KMS-11 (cell line): Measurements from ENCODE around the gene RPS27.
"Not testable (repeated sequence)": the region's sequence is repeated elsewhere in the genome, so short reads cannot be mapped to it uniquely, and the experiment has no call there.

ENCODE experiments used
- H2AFZ ChIP-seq: fragments of 200-600 bp; sonication (generic); 2 replicates; pipeline ENCODE4 v1.6.1; 2016; ENCODE audit warnings: antibody characterized with exemption, mixed run types, low read depth
- H3K27ac ChIP-seq: fragments of 200-600 bp; sonication (generic); 2 replicates; pipeline ENCODE4 v1.6.1; 2016; ENCODE audit warnings: mild to moderate bottlenecking, mixed run types
- H3K27me3 ChIP-seq: fragments of 200-600 bp; sonication (generic); 2 replicates; pipeline ENCODE4 v1.6.1; 2017; ENCODE audit warnings: mild to moderate bottlenecking, low read depth, mixed run types, moderate library complexity; ENCODE audit not compliant: insufficient read depth
- H3K36me3 ChIP-seq: fragments of 200-600 bp; sonication (generic); 2 replicates; pipeline ENCODE4 v1.6.1; 2017; ENCODE audit warnings: mild to moderate bottlenecking, mixed run types; ENCODE audit not compliant: insufficient read depth
- H3K4me1 ChIP-seq: fragments of 200-600 bp; sonication (generic); 2 replicates; pipeline ENCODE4 v1.6.1; 2016; ENCODE audit warnings: mild to moderate bottlenecking, low read depth, mixed run types; ENCODE audit not compliant: poor library complexity, severe bottlenecking
- H3K4me2 ChIP-seq: fragments of 200-600 bp; sonication (generic); 2 replicates; pipeline ENCODE4 v1.7.0; 2016; ENCODE audit warnings: mild to moderate bottlenecking, mixed run types
- H3K4me3 ChIP-seq: fragments of 200-600 bp; sonication (generic); IDR thresholded peaks from 2 replicates; pipeline ENCODE4 v1.6.1; 2017; ENCODE audit warnings: low read depth, low read length, mixed read lengths; ENCODE audit not compliant: insufficient read depth
- H3K79me2 ChIP-seq: fragments of 200-600 bp; sonication (generic); 2 replicates; pipeline ENCODE4 v1.6.1; 2016; ENCODE audit warnings: low read depth, mixed run types; ENCODE audit not compliant: insufficient read depth
- H3K9ac ChIP-seq: fragments of 200-600 bp; sonication (generic); 2 replicates; pipeline ENCODE4 v1.6.1; 2016; ENCODE audit warnings: mild to moderate bottlenecking, mixed run types
- H4K20me1 ChIP-seq: fragments of 200-600 bp; sonication (generic); 2 replicates; pipeline ENCODE4 v1.6.1; 2016; ENCODE audit warnings: mild to moderate bottlenecking, mixed run types; ENCODE audit not compliant: insufficient read depth
- TF ChIP-seq, protein P1 (sequence below): fragments of 200-600 bp; sonication (generic); conservative IDR thresholded peaks from 2 replicates; pipeline ENCODE4 v1.6.1; 2017; ENCODE audit warnings: low read depth, mild to moderate bottlenecking, antibody characterized with exemption, low read length, moderate library complexity, mixed read lengths

Gene RPS27

DNA sequence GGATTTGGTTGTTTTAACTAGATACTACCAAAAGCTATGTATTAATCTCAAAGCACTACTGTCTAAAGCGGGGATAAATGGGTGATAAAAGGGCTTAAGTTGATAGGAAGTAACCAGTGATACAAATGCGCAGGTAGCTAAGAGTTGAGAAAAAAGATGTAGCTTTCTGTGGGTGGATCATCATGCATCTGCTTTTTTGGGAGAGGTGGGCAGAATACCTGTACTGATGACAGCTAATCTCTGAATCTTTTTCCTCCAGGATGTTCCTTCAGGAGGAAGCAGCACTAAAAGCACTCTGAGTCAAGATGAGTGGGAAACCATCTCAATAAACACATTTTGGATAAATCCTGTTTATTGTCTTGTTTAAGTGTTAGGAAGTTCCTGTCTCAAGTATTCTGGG, 1.2 kb downstream of the RPS27 start:
- Histone ChIP-seq H3K4me3 (peak overlapping the region; percentile 100), H2AFZ (no peak overlapping the region), H3K9ac (peak overlapping the region; percentile 89), H3K4me2 (peak overlapping the region; percentile 97), H3K27me3 (no peaks in the 10 kb centered on the region; the same call in 1 of the 2 replicates), H3K79me2 (peaks cover 24% of the 10 kb centered on the region), H3K36me3 (peaks cover 17% of the 10 kb centered on the region; the same call in 1 of the 2 replicates), H4K20me1 (no peaks in the 10 kb centered on the region), H3K4me1 (peaks cover 41% of the 10 kb centered on the region), H3K27ac (peak overlapping the region; percentile 68; the same call in 1 of the 2 replicates)
- TF ChIP-seq, protein P1, sequence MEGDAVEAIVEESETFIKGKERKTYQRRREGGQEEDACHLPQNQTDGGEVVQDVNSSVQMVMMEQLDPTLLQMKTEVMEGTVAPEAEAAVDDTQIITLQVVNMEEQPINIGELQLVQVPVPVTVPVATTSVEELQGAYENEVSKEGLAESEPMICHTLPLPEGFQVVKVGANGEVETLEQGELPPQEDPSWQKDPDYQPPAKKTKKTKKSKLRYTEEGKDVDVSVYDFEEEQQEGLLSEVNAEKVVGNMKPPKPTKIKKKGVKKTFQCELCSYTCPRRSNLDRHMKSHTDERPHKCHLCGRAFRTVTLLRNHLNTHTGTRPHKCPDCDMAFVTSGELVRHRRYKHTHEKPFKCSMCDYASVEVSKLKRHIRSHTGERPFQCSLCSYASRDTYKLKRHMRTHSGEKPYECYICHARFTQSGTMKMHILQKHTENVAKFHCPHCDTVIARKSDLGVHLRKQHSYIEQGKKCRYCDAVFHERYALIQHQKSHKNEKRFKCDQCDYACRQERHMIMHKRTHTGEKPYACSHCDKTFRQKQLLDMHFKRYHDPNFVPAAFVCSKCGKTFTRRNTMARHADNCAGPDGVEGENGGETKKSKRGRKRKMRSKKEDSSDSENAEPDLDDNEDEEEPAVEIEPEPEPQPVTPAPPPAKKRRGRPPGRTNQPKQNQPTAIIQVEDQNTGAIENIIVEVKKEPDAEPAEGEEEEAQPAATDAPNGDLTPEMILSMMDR: no peak

DNA sequence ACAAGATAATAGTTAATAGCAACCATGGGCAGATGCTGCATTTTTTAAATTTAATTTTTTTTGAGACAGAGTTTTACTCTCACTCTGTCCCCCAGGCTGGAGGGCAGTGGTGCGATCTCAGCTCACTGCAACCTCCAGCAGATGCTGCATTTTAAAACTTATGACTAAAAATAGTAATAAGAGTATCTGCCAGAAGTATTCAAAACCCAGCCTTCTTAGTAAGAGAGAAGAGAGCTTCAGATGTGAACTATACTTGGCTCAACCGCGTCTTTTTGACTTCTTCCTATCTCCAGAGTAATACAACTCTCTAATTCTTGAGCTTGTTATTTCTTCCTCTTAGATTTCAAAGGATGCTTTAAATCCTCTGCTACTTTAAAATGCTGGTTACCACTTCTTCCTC, 4.6 kb downstream of the RPS27 start:
- Histone ChIP-seq H3K4me3 (no peak overlapping the region), H3K4me1 (peaks cover 29% of the 10 kb centered on the region), H3K36me3 (peaks cover 17% of the 10 kb centered on the region; the same call in 1 of the 2 replicates), H3K27me3 (no peaks in the 10 kb centered on the region; the same call in 1 of the 2 replicates), H3K27ac (no peak overlapping the region; the same call in 1 of the 2 replicates), H3K4me2 (no peak overlapping the region), H4K20me1 (no peaks in the 10 kb centered on the region), H2AFZ (no peak overlapping the region), H3K9ac (no peak overlapping the region), H3K79me2 (peaks cover 24% of the 10 kb centered on the region)
- TF ChIP-seq, protein P1: no peak

DNA sequence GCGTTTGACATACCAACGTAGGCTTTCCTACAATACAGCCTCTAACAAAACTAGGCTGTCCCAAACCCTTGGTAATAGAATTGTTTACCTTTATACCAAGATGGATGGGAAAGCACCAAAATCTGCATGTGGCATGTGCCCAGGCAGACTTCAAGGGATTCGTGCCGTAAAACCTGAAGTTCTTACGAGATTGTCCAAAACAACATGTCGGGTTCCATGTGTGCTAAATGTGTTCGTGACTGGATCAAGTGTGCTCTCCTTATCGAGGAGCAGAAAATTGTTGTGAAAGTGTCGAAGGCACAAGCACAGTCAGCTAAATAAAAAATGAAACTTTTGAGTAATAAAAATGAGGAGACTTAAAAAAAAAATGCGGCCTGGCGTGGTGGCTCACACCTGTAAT, 5.1 kb downstream of the RPS27 start:
- peaks cover 27% of the 10 kb centered on the region for H3K4me1 ChIP-seq
- H3K27ac ChIP-seq: no peak overlapping the region; the same call in 1 of the 2 replicates
- H3K27me3 ChIP-seq: no peaks in the 10 kb centered on the region; the same call in 1 of the 2 replicates
- no peak overlapping the region for H3K4me2 ChIP-seq
- peaks cover 23% of the 10 kb centered on the region for H3K79me2 ChIP-seq
- TF ChIP-seq, protein P1: no peak
- no peak overlapping the region for H3K4me3 ChIP-seq
- no peaks in the 10 kb centered on the region for H4K20me1 ChIP-seq
- no peak overlapping the region for H2AFZ ChIP-seq
- peaks cover 17% of the 10 kb centered on the region; the same call in 1 of the 2 replicates for H3K36me3 ChIP-seq
- no peak overlapping the region for H3K9ac ChIP-seq

DNA sequence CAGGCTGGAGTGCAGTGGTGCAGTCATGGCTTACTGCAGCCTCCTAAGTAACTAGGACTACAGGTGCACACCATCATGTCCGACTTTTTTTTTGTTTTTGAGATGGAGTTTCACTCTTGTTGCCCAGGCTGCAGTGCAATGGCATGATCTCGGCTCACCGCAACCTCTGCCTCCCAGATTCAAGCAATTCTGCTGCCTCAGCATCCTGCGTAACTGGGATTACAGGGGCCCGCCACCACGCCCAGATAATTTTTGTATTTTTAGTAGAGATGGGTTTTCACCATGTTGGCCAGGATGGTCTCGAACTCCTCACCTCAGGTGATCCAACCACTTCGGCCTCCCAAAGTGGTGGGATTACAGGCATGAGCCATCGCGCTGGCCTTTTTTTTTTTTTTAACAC, 6.3 kb downstream of the RPS27 start:
- H3K27ac ChIP-seq, H3K4me2 ChIP-seq, H3K27me3 ChIP-seq, H3K9ac ChIP-seq, H2AFZ ChIP-seq, H3K4me3 ChIP-seq, H4K20me1 ChIP-seq: not testable (repeated sequence)
- Histone ChIP-seq H3K4me1 (peaks cover 21% of the 10 kb centered on the region), H3K36me3 (peaks cover 11% of the 10 kb centered on the region; the same call in 1 of the 2 replicates), H3K79me2 (peaks cover 11% of the 10 kb centered on the region)

DNA sequence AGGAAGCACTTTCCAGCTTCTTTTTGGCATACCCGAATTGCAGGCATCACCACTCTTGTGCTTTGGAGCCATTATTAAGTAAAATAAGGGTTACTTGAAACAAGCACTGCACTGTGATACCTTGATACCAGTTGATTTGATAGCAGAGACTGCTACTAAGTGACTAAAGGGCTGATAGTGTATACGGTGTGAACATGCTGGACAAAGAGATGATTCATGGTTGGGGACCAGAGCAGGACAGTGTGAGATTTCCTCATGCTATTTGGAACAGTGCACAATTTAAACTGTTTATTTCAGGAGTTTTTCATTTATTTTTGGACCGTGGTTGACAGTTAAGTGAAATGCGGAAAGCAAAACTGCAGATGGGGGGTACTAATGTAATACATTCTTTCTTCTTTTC, 9.9 kb downstream of the RPS27 start:
- TF ChIP-seq, protein P1: no peak
- H3K79me2 ChIP-seq: no peaks in the 10 kb centered on the region
- H2AFZ ChIP-seq: no peak overlapping the region
- H3K9ac ChIP-seq: no peak overlapping the region
- H3K4me2 ChIP-seq: no peak overlapping the region
- no peak overlapping the region for H3K4me3 ChIP-seq
- H3K4me1 ChIP-seq: peaks cover 7% of the 10 kb centered on the region
- H4K20me1 ChIP-seq: no peaks in the 10 kb centered on the region
- no peak overlapping the region for H3K27ac ChIP-seq
- H3K36me3 ChIP-seq: no peaks in the 10 kb centered on the region
- no peaks in the 10 kb centered on the region for H3K27me3 ChIP-seq
